HG02884 (cell line): ENCODE results near the gene TSHR.
A peak's percentile ranks its signal among the peaks of the same experiment; 100 is the strongest.

Experiments
- ATAC-seq: cut with Tn5 transposase; IDR thresholded peaks from one replicate; pipeline ENCODE4 v1.9.1; 2021; ENCODE audit warnings: mild to moderate bottlenecking, moderate library complexity; ENCODE audit not compliant: unreplicated experiment

Gene TSHR

DNA sequence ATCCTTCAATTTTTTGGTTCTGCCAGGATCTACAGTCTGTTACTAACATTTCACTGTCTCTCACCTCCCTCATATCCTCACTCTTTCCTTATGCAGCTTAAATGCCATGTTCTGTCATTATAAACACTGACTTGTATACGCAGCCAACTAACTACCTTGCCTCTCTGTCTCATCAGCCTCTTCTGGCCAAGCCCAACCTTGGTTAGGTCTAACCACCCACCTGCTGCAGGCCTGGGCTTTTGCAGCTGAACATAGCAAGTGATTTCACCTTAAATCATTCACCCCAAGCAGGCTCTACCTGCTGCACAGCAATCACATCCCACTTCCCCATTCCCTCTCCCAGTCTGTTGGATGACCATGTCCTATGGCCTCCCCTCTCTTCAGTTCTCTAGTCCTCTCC is 173.8 kb downstream of the TSHR start:
- no peak for ATAC-seq

DNA sequence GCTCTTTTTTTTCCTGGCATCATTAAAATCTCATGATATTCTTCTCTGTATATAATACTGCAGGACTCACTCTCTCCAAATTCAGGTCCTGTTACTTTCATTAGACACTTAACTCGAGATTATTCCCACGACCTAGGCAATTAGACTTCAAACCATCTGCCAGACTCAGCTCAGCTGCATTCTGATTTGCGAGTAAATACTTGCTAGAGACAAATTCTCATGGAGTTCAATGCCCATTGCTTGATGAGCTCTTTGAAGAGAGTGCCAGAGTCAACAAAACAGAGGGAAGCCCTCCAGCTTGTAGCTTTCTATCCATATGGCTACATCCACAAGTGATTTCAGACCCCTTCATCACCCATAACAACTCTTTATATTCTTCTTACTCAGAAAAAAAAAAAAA is 177.0 kb downstream of the TSHR start:
- ATAC-seq, result no peak

- no peak for ATAC-seq
Observed at GRCh38 chr14:81133400-81133799, 178.0 kb downstream of the TSHR start.

GRCh38 chr14:81137316-81137715 is 181.9 kb downstream of the TSHR start:
- ATAC-seq, result no peak

DNA sequence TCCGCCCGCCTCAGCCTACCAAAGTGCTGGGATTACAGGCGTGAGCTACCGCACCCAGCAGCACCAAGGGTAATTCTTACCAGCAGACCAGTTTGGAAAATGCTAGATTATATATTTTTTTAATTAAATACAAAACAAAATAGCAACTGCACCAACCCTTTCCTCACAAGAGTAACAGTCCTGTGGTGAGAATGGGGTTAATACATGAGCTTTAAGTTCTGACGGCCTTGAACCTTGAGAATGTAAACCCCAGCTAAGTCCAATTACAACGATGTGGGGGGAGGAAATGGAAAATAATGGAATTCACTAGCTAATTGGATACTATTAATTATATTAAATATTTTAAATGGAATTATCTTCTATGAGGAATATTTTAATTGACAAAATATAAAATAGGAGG is 183.0 kb downstream of the TSHR start:
- no peak for ATAC-seq

DNA sequence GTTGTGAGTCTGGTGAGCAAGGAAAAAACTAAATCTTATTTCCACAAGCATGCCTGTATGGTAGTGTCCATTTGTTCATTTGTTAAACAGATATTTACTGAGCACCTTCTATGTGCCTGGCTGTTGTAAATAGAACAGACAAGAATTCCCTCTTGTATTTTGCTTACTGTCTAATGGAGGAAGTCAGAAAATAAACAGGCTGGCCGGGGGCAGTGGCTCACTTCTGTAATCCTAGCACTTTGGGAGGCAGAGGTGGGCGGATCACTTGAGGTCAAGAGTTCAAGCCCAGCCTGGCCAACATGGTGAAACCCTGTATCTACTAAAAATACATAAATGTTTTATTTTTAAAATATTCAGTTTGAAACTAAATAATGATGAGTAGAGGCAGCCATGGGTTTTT is 186.0 kb downstream of the TSHR start:
- ATAC-seq, result no peak

- ATAC-seq, result no peak
Observed at GRCh38 chr14:81143793-81144192, 188.4 kb downstream of the TSHR start.

GRCh38 chr14:81144824-81145603 is 189.6 kb downstream of the TSHR start:
- ATAC-seq, result no peak

- ATAC-seq, result peak; percentile 89
Observed at GRCh38 chr14:81147140-81147897, 191.9 kb downstream of the TSHR start.

DNA sequence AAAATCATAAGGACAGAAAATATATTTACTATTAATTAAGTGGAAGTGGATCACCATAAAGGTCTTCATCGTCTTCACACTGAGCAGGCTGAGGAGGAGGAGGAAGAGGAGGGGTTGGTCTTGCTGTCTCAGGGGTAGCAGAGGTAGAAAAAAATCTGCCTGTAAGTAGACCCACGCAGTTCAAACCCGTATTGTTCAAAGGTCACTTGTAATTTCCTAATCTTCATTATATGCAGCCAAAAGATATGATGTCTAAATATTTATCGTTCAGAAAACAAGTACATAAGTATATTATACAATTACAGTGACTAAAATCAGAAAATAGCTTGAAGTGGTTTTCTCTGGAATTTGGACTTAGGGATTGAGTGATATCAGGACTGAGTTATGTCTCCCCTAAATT is 193.2 kb downstream of the TSHR start:
- no peak for ATAC-seq

DNA sequence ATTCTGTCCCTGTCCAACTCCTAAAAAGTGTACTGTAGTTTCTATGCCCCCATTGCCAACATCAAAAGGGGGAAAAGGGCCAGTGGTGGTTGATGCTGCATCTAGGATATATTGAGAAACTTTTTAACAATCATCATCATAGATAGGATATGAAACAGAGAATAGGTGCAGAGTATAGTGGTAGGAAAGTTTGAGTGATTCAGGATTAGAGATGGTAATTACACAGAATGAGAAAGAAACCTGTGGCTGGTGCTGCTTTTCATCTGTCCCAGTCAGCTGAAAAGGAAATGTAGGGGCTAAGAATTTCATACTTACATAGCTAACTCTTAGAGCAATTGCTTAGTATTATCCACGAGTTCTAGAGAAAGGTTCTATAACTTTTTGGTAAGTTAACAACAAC is 197.8 kb downstream of the TSHR start:
- ATAC-seq, result peak; percentile 91

DNA sequence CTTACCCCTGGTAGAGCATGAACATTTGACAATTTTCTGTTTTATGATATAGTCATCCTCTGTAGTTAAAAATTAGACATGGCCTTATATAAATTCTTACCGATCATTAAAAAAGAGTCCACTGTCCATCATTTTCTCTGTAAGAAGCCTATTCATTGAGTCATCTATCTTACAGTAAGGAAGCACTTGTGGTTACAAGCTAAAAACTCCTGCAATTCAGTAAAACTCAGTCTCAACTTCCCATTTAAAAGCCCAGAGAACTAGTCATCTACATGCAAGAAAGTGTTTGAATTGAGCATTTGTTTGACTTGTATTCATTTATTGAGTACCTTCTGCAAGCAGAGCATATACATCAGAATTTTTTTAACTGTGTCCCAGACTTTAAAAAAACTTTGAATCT is 202.0 kb downstream of the TSHR start:
- no peak for ATAC-seq

DNA sequence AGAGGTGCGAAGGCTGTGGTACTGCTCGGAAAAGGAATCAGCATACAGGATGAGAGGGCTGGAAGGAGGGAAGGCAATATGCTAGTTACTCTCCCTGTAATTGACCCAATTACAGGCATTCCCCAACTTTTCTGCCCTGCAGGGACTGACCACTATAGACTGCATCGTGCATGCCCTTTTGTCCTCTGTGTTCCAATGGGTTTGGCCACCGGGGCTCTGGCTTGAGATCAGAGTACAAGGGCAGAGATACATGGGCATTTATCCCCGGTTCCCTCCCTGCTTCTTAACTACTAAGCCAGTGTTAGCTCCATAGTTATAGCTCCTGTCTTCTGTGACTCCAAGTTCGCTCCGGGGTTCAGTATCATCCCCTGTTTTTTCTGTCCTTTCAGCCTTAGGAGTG is 205.7 kb downstream of the TSHR start:
- ATAC-seq, result no peak

GRCh38 chr14:81161749-81162148 is 206.3 kb downstream of the TSHR start:
- ATAC-seq, result no peak

GRCh38 chr14:81162941-81163340 is 207.5 kb downstream of the TSHR start:
- no peak for ATAC-seq

DNA sequence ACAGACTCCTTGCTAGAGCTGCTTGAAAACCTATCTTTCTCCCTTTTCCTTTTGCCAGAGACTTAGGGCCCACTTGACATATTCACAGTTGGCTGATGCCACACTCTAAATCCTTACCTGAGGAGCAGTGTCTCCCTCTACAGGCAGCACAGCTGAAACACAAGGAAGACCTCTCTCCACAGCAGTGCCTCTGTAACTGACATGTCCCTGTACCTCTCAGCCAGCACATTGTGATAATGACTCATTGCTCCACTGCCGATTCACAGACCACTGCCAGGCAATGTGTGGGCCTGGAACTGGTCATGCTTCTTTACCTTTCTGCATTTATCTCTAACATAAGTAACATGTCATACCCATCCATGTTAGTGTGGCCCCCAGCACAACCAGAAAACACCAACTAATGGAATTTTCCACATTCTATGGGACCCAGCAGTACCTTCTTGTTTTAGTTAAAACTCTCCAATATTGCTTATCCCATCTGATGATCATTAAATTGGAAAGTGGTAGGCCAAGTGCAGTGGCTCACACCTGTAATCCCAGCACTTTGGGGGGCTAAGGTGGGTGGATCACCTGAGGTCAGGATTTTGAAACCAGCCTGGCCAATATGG is 208.8 kb downstream of the TSHR start:
- peak; percentile 93 for ATAC-seq

- no peak for ATAC-seq
Observed at GRCh38 chr14:81165188-81165587, 209.8 kb downstream of the TSHR start.

GRCh38 chr14:81166121-81166520 is 210.7 kb downstream of the TSHR start:
- ATAC-seq, result no peak

DNA sequence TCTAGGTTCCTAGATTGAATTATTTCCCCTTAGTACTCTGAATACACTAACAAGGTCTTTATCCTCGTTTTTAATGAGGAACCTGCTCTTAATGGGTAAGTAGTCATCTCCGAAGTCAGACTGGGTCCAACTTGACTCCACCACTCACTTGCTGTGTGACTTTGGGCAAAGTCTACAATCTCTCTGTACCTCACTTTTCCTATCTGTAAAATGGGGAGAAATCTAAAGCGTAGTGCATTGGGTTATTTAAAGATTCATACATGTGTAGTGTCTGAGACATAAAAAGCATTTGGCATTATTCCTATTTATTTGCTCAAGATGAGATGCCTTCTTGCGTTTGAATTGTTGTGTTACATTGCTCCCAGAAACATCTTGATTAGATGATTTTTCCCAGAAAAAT is 213.8 kb downstream of the TSHR start:
- no peak for ATAC-seq

GRCh38 chr14:81169711-81170103 is 214.3 kb downstream of the TSHR start:
- peak; percentile 13 for ATAC-seq

DNA sequence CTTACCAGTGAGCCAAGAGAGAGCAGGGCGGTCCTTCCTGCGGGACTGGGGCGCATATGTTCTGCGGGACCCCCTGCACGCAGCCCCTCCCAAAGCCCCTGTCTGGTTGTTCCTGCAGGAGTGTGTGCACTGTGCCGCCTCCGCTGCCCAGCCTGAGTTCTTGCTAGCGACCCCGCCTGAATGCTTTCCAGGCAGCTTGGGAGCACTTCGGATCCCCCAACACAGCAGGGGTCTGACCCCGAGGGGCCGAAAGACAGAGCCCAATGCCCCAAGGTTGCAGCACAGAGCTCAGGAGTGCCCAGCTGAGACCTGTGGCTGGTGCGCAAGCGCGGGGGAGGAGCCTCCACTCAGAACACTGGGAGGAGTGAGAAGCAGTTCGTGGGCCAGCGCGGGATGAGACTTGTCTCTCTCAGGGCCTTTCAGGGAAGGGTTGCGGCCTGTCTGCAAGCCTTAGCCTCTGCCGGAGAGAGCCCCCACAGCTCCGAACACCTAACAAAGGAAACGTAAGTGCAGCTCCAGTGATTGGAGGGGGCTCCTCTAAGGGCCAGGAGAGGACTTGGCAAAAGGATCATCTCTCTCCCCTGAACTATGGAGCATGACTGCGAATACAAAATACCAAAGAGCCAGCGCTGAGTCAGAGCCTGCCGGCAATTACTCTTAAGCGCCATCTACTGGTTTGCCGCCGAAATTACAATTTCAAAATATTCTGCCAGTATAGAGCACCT is 214.8 kb downstream of the TSHR start:
- ATAC-seq, result peak; percentile 93
